T47D (cell line): ENCODE data around the gene KLF15.
A peak's percentile ranks its signal among the peaks of the same experiment; 100 is the strongest.

Experiments used
- DNase-seq, 2 experiments: peaks; one replicate each; pipeline versions ENCODE4 v3.0.0 to v3.0.0-alpha.2; 2011 to 2012; ENCODE audit warnings: low read depth in 1 of 2, low spot score in 1 of 2
- JUND ChIP-seq: IDR thresholded peaks from 2 replicates; pipeline ENCODE4 v1.6.1; 2012; ENCODE audit warnings: low read depth
- in situ Hi-C: cut with HindIII; loops from 2 replicates; pipeline ENCODE4 v1.10.0; 2016; ENCODE audit warnings: low sequenced_read_pairs, low pct_unique_long_range_greater_than_20kb

KLF15 gene

GRCh38 chr3:126378341-126378751 is 21.1 kb upstream of the KLF15 start:
- no peak for TF ChIP-seq JUND
- DNase-seq = no peak
- in situ Hi-C loops = no loop called here

- no peak for DNase-seq
- no peak for TF ChIP-seq JUND
- in situ Hi-C loops = no loop called here
These were observed 20.0 kb upstream of the KLF15 start for GRCh38 chr3:126377211-126377610.

GRCh38 chr3:126376444-126376843 is 19.2 kb upstream of the KLF15 start:
- DNase-seq = no peak
- in situ Hi-C loops = no loop called here

GRCh38 chr3:126375835-126376331 is 18.7 kb upstream of the KLF15 start:
- DNase-seq = no peak
- no peak for TF ChIP-seq JUND
- in situ Hi-C loops = no loop called here

More at GRCh38 chr3:126376444-126376843, 19.2 kb upstream of the KLF15 start:
- TF ChIP-seq JUND = no peak

- no peak for TF ChIP-seq JUND
- in situ Hi-C loops = no loop called here
- DNase-seq = peak in 1 of 2 experiments; percentile 13
These were observed 16.7 kb upstream of the KLF15 start for GRCh38 chr3:126373682-126374601.

- DNase-seq = no peak
- in situ Hi-C loops = no loop called here
- TF ChIP-seq JUND = no peak
These were observed 16.0 kb upstream of the KLF15 start for GRCh38 chr3:126373146-126373613.

- in situ Hi-C loops = no loop called here
- TF ChIP-seq JUND = no peak
These were observed 15.4 kb upstream of the KLF15 start for GRCh38 chr3:126372413-126373145.

GRCh38 chr3:126371096-126371705 is 14.0 kb upstream of the KLF15 start:
- in situ Hi-C loops = no loop called here
- TF ChIP-seq JUND = no peak
- no peak for DNase-seq

More at GRCh38 chr3:126372413-126373145, 15.4 kb upstream of the KLF15 start:
- DNase-seq = peak in 1 of 2 experiments; percentile 17

GRCh38 chr3:126370606-126371005 is 13.4 kb upstream of the KLF15 start:
- no peak for TF ChIP-seq JUND
- no peak for DNase-seq
- in situ Hi-C loops = no loop called here

- TF ChIP-seq JUND = no peak
- in situ Hi-C loops = no loop called here
- no peak for DNase-seq
These were observed 12.8 kb upstream of the KLF15 start for GRCh38 chr3:126370055-126370454.

- no peak for DNase-seq
- no peak for TF ChIP-seq JUND
- in situ Hi-C loops = no loop called here
These were observed 12.3 kb upstream of the KLF15 start for GRCh38 chr3:126369490-126369889.

GRCh38 chr3:126367316-126367805 is 10.2 kb upstream of the KLF15 start:
- DNase-seq = no peak
- in situ Hi-C loops = no loop called here
- no peak for TF ChIP-seq JUND
